K562 (cell line): ENCODE measurements around the gene C6orf47. TPM values are rescaled to one million over a fixed set of nuclear protein-coding genes. Genes with fewer than 3 reads are reported as not detected.
A peak's percentile ranks its signal among the peaks of the same experiment; 100 is the strongest.

Experiments
- ATAC-seq: fragments of 200-7000 bp; cut with Tn5 transposase; 3 replicates; pipeline ENCODE4 v1.9.1; 2020; ENCODE audit warnings: moderate library complexity
- BruUV-seq: library from RNA; stranded (reverse); fragments of 400-500 nt; replicated peaks from 2 replicates; lab custom pipeline; 2021; lab: Mats Ljungman, UMichigan
- CTCF ChIA-PET: fragments of 300-600 bp; formaldehyde crosslinking; extraction: SDS; loops from one replicate; lab custom pipeline; 2021; ENCODE audit warnings: low intra/inter-chr PET ratio; lab: Yijun Ruan, JAX
- POLR2A ChIA-PET: fragments of 300-600, 350-650 bp; sonication (Branson Sonifier 250); formaldehyde crosslinking; extraction: SDS; loops from one replicate; lab custom pipeline; 2021; ENCODE audit warnings: antibody characterized with exemption, inconsistent platforms; lab: Yijun Ruan, JAX
- DNase-seq, 4 experiments: peaks; one replicate each; pipeline versions ENCODE4 v3.0.0 to v3.0.0-alpha.2; 2011 to 2018; ENCODE audit warnings: low spot score in 3 of 4, mixed read lengths in 3 of 4; ENCODE audit errors: extremely low read depth in 1 of 4
- FAIRE-seq: peaks from 2 replicates; lab custom pipeline; 2011; peaks lifted over from hg19 to GRCh38; lab: Jason Lieb, UNC
- H2AFZ ChIP-seq: 2 replicates; pipeline ENCODE4 v1.6.0; 2011; ENCODE audit warnings: low read depth, low read length, control low read depth, inconsistent platforms
- H3K27ac ChIP-seq: fragments of 200-600 bp; 3 replicates; pipeline ENCODE4 v1.8.0; 2011; ENCODE audit warnings: low read depth, mild to moderate bottlenecking, control low read depth, inconsistent platforms, low read length, moderate library complexity, mixed read lengths; ENCODE audit errors: extremely low read depth
- H3K27me3 ChIP-seq, 2 experiments: fragments of 300-600 bp in 1 of 2; 2 replicates in 1 of 2; 3 replicates in 1 of 2; pipeline versions ENCODE4 v1.6.0 to v1.8.0; 2011; ENCODE audit warnings: inconsistent platforms in 2 of 2, low read length in 2 of 2, mild to moderate bottlenecking in 1 of 2, mixed read lengths in 1 of 2, moderate library complexity in 1 of 2; ENCODE audit not compliant: control insufficient read depth in 2 of 2, insufficient read depth in 2 of 2
- H3K36me3 ChIP-seq: fragments of 300-600 bp; 3 replicates; pipeline ENCODE4 v1.8.0; 2011; ENCODE audit warnings: mild to moderate bottlenecking, low read length, inconsistent platforms; ENCODE audit not compliant: control insufficient read depth, insufficient read depth
- H3K4me1 ChIP-seq, 2 experiments: fragments of 200-600 bp in 1 of 2; replicated peaks in 1 of 2; 2 replicates in 1 of 2; 3 replicates in 1 of 2; pipeline versions ENCODE4 v1.5.1 to v1.8.0; 2011; ENCODE audit warnings: inconsistent platforms in 2 of 2, low read length in 2 of 2, mild to moderate bottlenecking in 1 of 2, mixed read lengths in 1 of 2, moderate library complexity in 1 of 2; ENCODE audit not compliant: control insufficient read depth in 2 of 2, insufficient read depth in 2 of 2
- H3K4me2 ChIP-seq: 2 replicates; pipeline ENCODE4 v1.6.1; 2011; ENCODE audit warnings: low read length, control low read depth, inconsistent platforms, mixed read lengths; ENCODE audit not compliant: insufficient read depth
- H3K4me3 ChIP-seq: fragments of 200-600 bp; sonication (generic), shearing (Covaris generic); 2 replicates; pipeline ENCODE4 v1.5.1; 2016; ENCODE audit warnings: control low read depth, inconsistent platforms
- H3K79me2 ChIP-seq: fragments of 200-600 bp; 3 replicates; pipeline ENCODE4 v1.8.0; 2011; ENCODE audit warnings: low read length, inconsistent platforms; ENCODE audit not compliant: control insufficient read depth, insufficient read depth
- H3K9ac ChIP-seq, 2 experiments: 2 replicates each; pipeline versions ENCODE4 v1.6.0 to v1.6.1; 2011; ENCODE audit warnings: low read depth in 2 of 2, low read length in 2 of 2, control low read depth in 1 of 2, inconsistent platforms in 1 of 2, mild to moderate bottlenecking in 1 of 2, mixed read lengths in 1 of 2; ENCODE audit not compliant: insufficient read depth in 1 of 2
- H3K9me1 ChIP-seq: one replicate; pipeline ENCODE4 v1.6.0; 2011; ENCODE audit warnings: inconsistent platforms, mild to moderate bottlenecking, low read length, moderate library complexity; ENCODE audit not compliant: control insufficient read depth, insufficient read depth
- H3K9me3 ChIP-seq: replicated peaks from 2 replicates; pipeline ENCODE4 v1.5.1; 2011; ENCODE audit warnings: low read depth, low read length, inconsistent platforms; ENCODE audit not compliant: control insufficient read depth, insufficient read depth
- H4K20me1 ChIP-seq: replicated peaks from 2 replicates; pipeline ENCODE4 v1.6.1; 2011; ENCODE audit warnings: low read length, inconsistent platforms, mixed read lengths; ENCODE audit not compliant: control insufficient read depth, insufficient read depth
- ARID4B ChIP-seq: sonication (generic); formaldehyde crosslinking; IDR thresholded peaks from 2 replicates; pipeline ENCODE4 v1.8.0; 2022; ENCODE audit warnings: mild to moderate bottlenecking, missing genetic modification reagents
- REST ChIP-seq, 2 experiments: fragments of 450-650 bp; formaldehyde crosslinking in 1 of 2; IDR thresholded peaks; 2 replicates each; pipeline versions ENCODE4 v1.4.0 to v1.6.1; 2014 to 2020; ENCODE audit warnings: mild to moderate bottlenecking in 2 of 2, borderline replicate concordance in 1 of 2, low read depth in 1 of 2
- SAP30 ChIP-seq: fragments of 200-600 bp; sonication (generic); IDR thresholded peaks from 2 replicates; pipeline ENCODE4 v1.6.1; 2012; ENCODE audit warnings: borderline replicate concordance, low read depth, mild to moderate bottlenecking, moderate library complexity, low read length, control low read depth, inconsistent platforms; ENCODE audit not compliant: insufficient read depth, poor library complexity, severe bottlenecking
- ZNF316 ChIP-seq: fragments of 450-650 bp; IDR thresholded peaks from 2 replicates; pipeline ENCODE4 v1.6.1; 2016
- WGBS: fragments of 100-300 bp; shearing (Covaris generic); methylation state at CpG from one replicate; pipeline ENCODE4 v1.1.6; 2016; ENCODE audit warnings: low coverage, mixed read lengths; ENCODE audit not compliant: insufficient coverage; ENCODE audit errors: missing lambda C conversion rate; 5-methylcytosine and 5-hydroxymethylcytosine counted together
- in situ Hi-C: fragments of 300-500 bp; cut with MboI; formaldehyde crosslinking; loops from 4 replicates; pipeline ENCODE4 v1.15.0; 2018; ENCODE audit warnings: inconsistent platforms, mixed read lengths
- intact Hi-C: fragments of 100-400 bp; cut with micrococcal nuclease; formaldehyde crosslinking; loops from 2 replicates; pipeline ENCODE4 v1.14.2; 2022
- polyA plus RNA-seq, 8 experiments: library from polyadenylated mRNA; depleted of rRNA in 4 of 8; stranded (reverse) in 5 of 8; unstranded in 3 of 8; fragments of >200 nt; fragmentation: Nextera tagmentation in 2 of 8; fragmentation: Illumina TruSeq in 1 of 8; extraction: Ambion mirVana in 2 of 8; extraction: Trizol in 1 of 8; gene quantifications; 2 replicates each; pipeline versions ENCODE4 v1.2.1 to v1.2.3, GENCODE V29; 2011 to 2014; ENCODE audit warnings: inconsistent platforms in 1 of 8, missing spikeins in 1 of 8
- total RNA-seq, 7 experiments: library from RNA; depleted of rRNA in 6 of 7; stranded (reverse); fragments of >200 nt in 6 of 7; fragmentation: Illumina TruSeq in 2 of 7; extraction: Trizol in 2 of 7; gene quantifications; 2 replicates each; pipeline versions ENCODE4 v1.2.1 to v1.2.3, GENCODE V29; 2011 to 2021; ENCODE audit warnings: low replicate concordance in 1 of 7

C6orf47 gene
- total and polyA plus RNA-seq, 9 of the 15 experiments (the other 6 are each of a cell fraction or from before 2014, with no cell fraction given): 0.14 to 43.8 (median 27.0) TPM

GRCh38 chr6:31658983-31659648 lies 1.5 kb downstream of the C6orf47 start (continued):
- TF ChIP-seq ARID4B (CRISPR knock-in tag) (peak; percentile 21; the same call in 1 of the 2 replicates), SAP30 (peak; percentile 29)

- Histone ChIP-seq H3K27me3 (no peaks in the 10 kb centered on the region), H3K36me3 (peaks cover 56% of the 10 kb centered on the region), H3K9me1 (no peaks in the 10 kb centered on the region), H3K4me3 (peak overlapping the region; percentile 52), H3K79me2 (peaks cover 81% of the 10 kb centered on the region), H3K27ac (peak overlapping the region; percentile 80; the same call in 2 of the 3 replicates), H3K9ac (peak overlapping the region; percentile 80 to 89), H4K20me1 (peaks cover 8% of the 10 kb centered on the region; the same call in 1 of the 2 replicates), H3K4me2 (peak overlapping the region; percentile 54), H3K9me3 (no peaks in the 10 kb centered on the region), H3K4me1 (peaks cover 45 to 61% of the 10 kb centered on the region in 2 experiments), H2AFZ (no peak overlapping the region)
- no TSS peak for BruUV-seq
- intact Hi-C loops: no loop called here
- no peak for DNase-seq
- WGBS: 56% methylated on average over 4 of the region's 4 CpGs
- POLR2A ChIA-PET: interaction anchor here (0.6 to 9.8 kb wide), 17 partner anchors 11 to 245 kb away, joined by 3 to 182 read pairs (median 3); partner anchors contain the start of genes CLIC1, DDAH2, LSM2 and LY6G5B
- in situ Hi-C loops: no loop called here
- 0 out of 3 replicates have a peak, but pooled peaks have one; percentile 2 for ATAC-seq
- FAIRE-seq: no peak
- CTCF ChIA-PET: no interaction called here
- TF ChIP-seq REST (IDR thresholded peaks at IDR 0.05; ENCODE audit: borderline replicate concordance) (0 out of 2 replicates have a peak, but pooled peaks have one; percentile 1), REST (CRISPR knock-in tag; IDR thresholded peaks at IDR 0.05; ENCODE audit: low read depth) (no peak), ZNF316 (peak; percentile 95)
These were observed 2.4 kb downstream of the C6orf47 start for GRCh38 chr6:31658158-31658688.
